Smooth muscle cell (in vitro differentiated cells): ENCODE results near the gene CCDC149. TPM values are rescaled to one million over a fixed set of nuclear protein-coding genes. Genes with fewer than 3 reads are reported as not detected.
A peak's percentile ranks its signal among the peaks of the same experiment; 100 is the strongest.

Experiments used
- DNase-seq: peaks from one replicate; lab custom pipeline; 2025; ENCODE audit not compliant: unreplicated experiment; lab: John Stamatoyannopoulos, UW
- H2AFZ ChIP-seq: fragments of 200-600 bp; sonication (generic); 2 replicates; pipeline ENCODE4 v1.6.0; 2016; ENCODE audit warnings: antibody characterized with exemption, low read depth, mild to moderate bottlenecking
- H3F3A ChIP-seq: fragments of 200-600 bp; sonication (generic); 2 replicates; pipeline ENCODE4 v1.6.0; 2017; ENCODE audit warnings: antibody characterized with exemption, low read depth
- H3K27ac ChIP-seq: fragments of 200-600 bp; sonication (generic); 2 replicates; pipeline ENCODE4 v1.5.1; 2016; ENCODE audit warnings: low read depth, mild to moderate bottlenecking
- H3K27me3 ChIP-seq: fragments of 200-600 bp; sonication (generic); 2 replicates; pipeline ENCODE4 v1.6.1; 2016; ENCODE audit warnings: low read depth, mild to moderate bottlenecking
- H3K36me3 ChIP-seq: fragments of 200-600 bp; sonication (generic); 2 replicates; pipeline ENCODE4 v1.5.1; 2016; ENCODE audit warnings: low read depth
- H3K4me1 ChIP-seq: fragments of 200-600 bp; sonication (generic); 2 replicates; pipeline ENCODE4 v1.5.1; 2016; ENCODE audit warnings: low read depth
- H3K4me2 ChIP-seq: fragments of 200-600 bp; sonication (generic); 2 replicates; pipeline ENCODE4 v1.6.0; 2016; ENCODE audit warnings: mild to moderate bottlenecking
- H3K4me3 ChIP-seq: fragments of 200-600 bp; sonication (generic); 2 replicates; pipeline ENCODE4 v1.5.1; 2016; ENCODE audit warnings: mild to moderate bottlenecking
- H3K79me2 ChIP-seq: fragments of 200-600 bp; sonication (generic); 2 replicates; pipeline ENCODE4 v1.6.0; 2016; ENCODE audit warnings: low read depth, mild to moderate bottlenecking
- H3K9ac ChIP-seq: fragments of 200-600 bp; sonication (generic); 2 replicates; pipeline ENCODE4 v1.6.0; 2016; ENCODE audit warnings: low read depth
- H3K9me3 ChIP-seq: fragments of 200-600 bp; sonication (generic); replicated peaks from 2 replicates; pipeline ENCODE4 v1.5.1; 2016; ENCODE audit warnings: low read depth
- H4K20me1 ChIP-seq: fragments of 200-600 bp; sonication (generic); 2 replicates; pipeline ENCODE4 v1.6.0; 2016; ENCODE audit warnings: low read depth
- CTCF ChIP-seq: fragments of 200-600 bp; sonication (generic); IDR thresholded peaks from 2 replicates; pipeline ENCODE4 v1.5.1; 2017; ENCODE audit warnings: borderline replicate concordance, mild to moderate bottlenecking, antibody characterized with exemption; ENCODE audit not compliant: insufficient read depth, poor library complexity, severe bottlenecking
- WGBS: methylation state at CpG from one replicate; pipeline ENCODE4 v1.1.7; 2016; ENCODE audit warnings: low lambda C conversion rate; 5-methylcytosine and 5-hydroxymethylcytosine counted together
- polyA plus RNA-seq: library from polyadenylated mRNA; unstranded; fragments of >200 nt; fragmentation: Nextera tagmentation; extraction: Ambion mirVana; gene quantifications from 2 replicates; pipeline ENCODE4 v1.2.1, GENCODE V29; 2016
- small RNA-seq: library from RNA; depleted of rRNA; stranded (forward); fragments of <200 nt; gene quantifications from one replicate; pipeline ENCODE3, GENCODE V24; 2014
- total RNA-seq: library from RNA; depleted of rRNA; stranded (reverse); fragments of >200 nt; gene quantifications from 2 replicates; pipeline ENCODE4 v1.2.3, GENCODE V29; 2014

Gene CCDC149
- total and polyA plus RNA-seq, 2 experiments from 2014 or later, result 5.5 to 10.7 TPM

- Histone ChIP-seq H3K4me2 (no peak overlapping the region), H3K4me3 (no peak overlapping the region), H4K20me1 (no peaks in the 10 kb centered on the region), H3K27me3 (no peaks in the 10 kb centered on the region), H2AFZ (no peak overlapping the region), H3F3A (no peaks in the 10 kb centered on the region), H3K27ac (peak overlapping the region; percentile 80), H3K4me1 (peaks cover 6% of the 10 kb centered on the region), H3K79me2 (no peaks in the 10 kb centered on the region), H3K36me3 (no peaks in the 10 kb centered on the region), H3K9me3 (no peaks in the 10 kb centered on the region), H3K9ac (no peak overlapping the region)
- DNase-seq, result no peak
- WGBS, result 48% methylated on average over 5 of the region's 5 CpGs
- no peak for TF ChIP-seq CTCF
Measured at GRCh38 chr4:24763631-24764297, 149.1 kb downstream of the CCDC149 start.

Small RNA genes lying within 50 kb of the gene (small RNA-seq; reads per million reads assigned to genes)
- not detected for gene AC006390.1

Other genes with a start within 250 kb of the CCDC149 start
- 24.4 and 29.8 TPM in 2 replicates for gene SOD3, start 117.5 kb downstream of the CCDC149 start, total RNA-seq
- 60.9 and 71.9 TPM in 2 replicates for gene SOD3, start 117.5 kb downstream of the CCDC149 start, polyA plus RNA-seq
- 3.1 and 9.1 TPM in 2 replicates for gene LGI2, start 117.9 kb upstream of the CCDC149 start, total RNA-seq
- 2.1 and 9.3 TPM in 2 replicates for gene LGI2, start 117.9 kb upstream of the CCDC149 start, polyA plus RNA-seq
- 7.7 and 8.4 TPM in 2 replicates for gene SEPSECS, start 247.4 kb upstream of the CCDC149 start, total RNA-seq
- gene SEPSECS, start 247.4 kb upstream of the CCDC149 start, polyA plus RNA-seq, result 1.6 and 4.2 TPM in 2 replicates